Neural crest cell (in vitro differentiated cells): ENCODE results near the gene LRRC4B. TPM values are rescaled to one million over a fixed set of nuclear protein-coding genes. Genes with fewer than 3 reads are reported as not detected.

Experiments
- DNase-seq: peaks from one replicate; pipeline ENCODE4 v3.0.0; 2021; ENCODE audit warnings: low read depth, mixed read lengths, low spot score
- H3K27ac Mint-ChIP-seq: one replicate; pipeline ENCODE4 v1.8.0; 2021; ENCODE audit warnings: mild to moderate bottlenecking, mixed read lengths; ENCODE audit not compliant: unreplicated experiment
- H3K27me3 Mint-ChIP-seq: 2 replicates; pipeline ENCODE4 v1.8.0; 2021; ENCODE audit warnings: low read depth, mild to moderate bottlenecking, mixed read lengths
- H3K36me3 Mint-ChIP-seq: 2 replicates; pipeline ENCODE4 v1.8.0; 2021; ENCODE audit warnings: low read depth, mild to moderate bottlenecking, mixed read lengths
- H3K4me1 Mint-ChIP-seq: 2 replicates; pipeline ENCODE4 v1.8.0; 2021; ENCODE audit warnings: mixed read lengths
- H3K4me3 Mint-ChIP-seq: one replicate; pipeline ENCODE4 v1.8.0; 2021; ENCODE audit warnings: mild to moderate bottlenecking, mixed read lengths
- H3K9me3 Mint-ChIP-seq: 2 replicates; pipeline ENCODE4 v1.8.0; 2021; ENCODE audit warnings: mixed read lengths
- total RNA-seq: library from RNA; stranded (reverse); gene quantifications from 2 replicates; pipeline ENCODE4 v1.2.1, GENCODE V29; 2021
- TF ChIP-seq, protein P1 (sequence below): fragments of 200-600 bp; sonication (generic); conservative IDR thresholded peaks from 2 replicates; pipeline ENCODE4 v1.5.0; 2021; ENCODE audit warnings: antibody characterized with exemption, mild to moderate bottlenecking

LRRC4B gene
- total RNA-seq, 1 donor from 2014 or later, result 50.2 TPM

DNA sequence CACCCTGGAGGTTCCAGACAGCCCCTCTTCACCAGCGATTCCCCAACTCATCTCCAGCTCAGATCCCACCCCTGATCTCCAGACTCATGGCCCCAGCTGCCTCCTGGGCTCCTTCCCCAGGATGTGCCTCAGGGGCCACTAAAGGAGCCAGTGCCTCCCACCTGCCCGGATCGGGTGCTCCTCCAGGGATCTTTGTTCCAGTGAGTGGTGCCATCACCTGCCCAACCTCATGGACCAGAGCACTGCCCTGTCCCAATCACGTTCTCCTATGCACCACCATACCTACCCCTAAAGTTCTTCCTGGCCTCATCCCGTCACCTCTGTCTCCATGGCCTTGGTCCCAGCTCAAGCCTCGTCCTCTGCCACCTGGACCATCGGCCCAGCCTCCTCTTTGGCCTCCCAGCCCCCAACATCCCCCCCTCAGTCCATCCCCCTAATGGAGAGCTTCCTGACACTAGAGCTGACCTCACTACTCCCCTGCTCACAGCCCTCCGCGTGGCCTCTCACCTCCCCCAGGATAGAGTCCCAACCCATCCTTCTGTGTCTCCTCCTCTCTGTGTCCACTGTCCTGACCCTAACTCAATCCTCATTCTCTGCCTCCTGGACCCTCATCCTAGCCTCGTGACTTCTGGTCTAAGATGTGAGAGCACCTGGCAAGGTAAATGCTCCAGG, 82.8 kb downstream of the LRRC4B start:
- peaks cover 22% of the 10 kb centered on the region for H3K36me3 Mint-ChIP-seq
- peaks cover 33% of the 10 kb centered on the region for H3K4me1 Mint-ChIP-seq
- no peak overlapping the region for H3K27ac Mint-ChIP-seq
- DNase-seq, result no peak
- no peak overlapping the region for H3K4me3 Mint-ChIP-seq
- TF ChIP-seq, protein P1, sequence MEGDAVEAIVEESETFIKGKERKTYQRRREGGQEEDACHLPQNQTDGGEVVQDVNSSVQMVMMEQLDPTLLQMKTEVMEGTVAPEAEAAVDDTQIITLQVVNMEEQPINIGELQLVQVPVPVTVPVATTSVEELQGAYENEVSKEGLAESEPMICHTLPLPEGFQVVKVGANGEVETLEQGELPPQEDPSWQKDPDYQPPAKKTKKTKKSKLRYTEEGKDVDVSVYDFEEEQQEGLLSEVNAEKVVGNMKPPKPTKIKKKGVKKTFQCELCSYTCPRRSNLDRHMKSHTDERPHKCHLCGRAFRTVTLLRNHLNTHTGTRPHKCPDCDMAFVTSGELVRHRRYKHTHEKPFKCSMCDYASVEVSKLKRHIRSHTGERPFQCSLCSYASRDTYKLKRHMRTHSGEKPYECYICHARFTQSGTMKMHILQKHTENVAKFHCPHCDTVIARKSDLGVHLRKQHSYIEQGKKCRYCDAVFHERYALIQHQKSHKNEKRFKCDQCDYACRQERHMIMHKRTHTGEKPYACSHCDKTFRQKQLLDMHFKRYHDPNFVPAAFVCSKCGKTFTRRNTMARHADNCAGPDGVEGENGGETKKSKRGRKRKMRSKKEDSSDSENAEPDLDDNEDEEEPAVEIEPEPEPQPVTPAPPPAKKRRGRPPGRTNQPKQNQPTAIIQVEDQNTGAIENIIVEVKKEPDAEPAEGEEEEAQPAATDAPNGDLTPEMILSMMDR, result no peak
- H3K27me3 Mint-ChIP-seq, result peaks cover 37% of the 10 kb centered on the region
- H3K9me3 Mint-ChIP-seq, result peaks cover 6% of the 10 kb centered on the region

DNA sequence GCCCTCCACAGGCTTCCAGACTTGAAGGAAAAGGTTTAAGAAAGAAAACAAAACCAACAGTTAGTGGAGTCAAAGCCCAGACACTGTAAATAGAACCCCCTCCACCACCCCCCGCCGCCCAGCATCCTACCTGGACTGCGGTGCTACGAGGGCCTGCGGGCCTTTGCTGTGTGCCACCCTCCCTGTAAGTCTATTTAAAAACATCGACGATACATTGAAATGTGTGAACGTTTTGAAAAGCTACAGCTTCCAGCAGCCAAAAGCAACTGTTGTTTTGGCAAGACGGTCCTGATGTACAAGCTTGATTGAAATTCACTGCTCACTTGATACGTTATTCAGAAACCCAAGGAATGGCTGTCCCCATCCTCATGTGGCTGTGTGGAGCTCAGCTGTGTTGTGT, 85.3 kb downstream of the LRRC4B start:
- DNase-seq, result no peak
- Mint-ChIP-seq H3K9me3 (peaks cover 6% of the 10 kb centered on the region), H3K4me3 (no peak overlapping the region), H3K4me1 (peaks cover 10% of the 10 kb centered on the region), H3K36me3 (peaks cover 31% of the 10 kb centered on the region), H3K27ac (no peak overlapping the region), H3K27me3 (peaks cover 13% of the 10 kb centered on the region)
- TF ChIP-seq, protein P1, result no peak

DNA sequence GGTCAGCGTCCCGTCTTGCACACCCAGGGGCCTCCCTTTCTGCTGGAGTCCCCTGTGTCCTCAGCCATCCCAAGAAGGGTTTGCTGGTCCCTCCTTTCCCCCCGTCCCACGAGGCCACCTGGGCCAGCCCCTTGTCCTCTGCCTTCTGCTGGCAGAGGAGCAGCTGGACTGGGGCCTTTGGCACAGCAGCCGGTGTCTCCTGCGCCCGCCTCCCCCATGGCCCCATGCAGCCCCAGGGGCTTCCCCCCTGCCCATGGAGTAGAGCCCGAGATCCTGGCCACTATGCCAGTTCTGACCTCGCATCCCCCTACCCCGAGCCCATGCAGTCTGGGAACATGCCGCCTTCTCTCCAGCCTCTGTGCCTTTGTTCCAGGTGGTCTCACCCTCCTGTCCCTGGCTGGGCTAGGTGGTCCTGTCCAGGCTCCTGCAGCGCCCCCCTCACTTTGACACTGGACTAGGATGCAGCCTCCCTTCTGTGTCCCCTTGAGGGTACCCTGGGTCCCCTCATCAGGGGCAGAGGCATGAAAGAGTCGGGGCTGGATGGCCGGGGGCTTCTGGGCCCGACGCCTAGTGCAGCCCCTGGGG, 85.9 kb downstream of the LRRC4B start:
- H3K9me3 Mint-ChIP-seq, result peaks cover 8% of the 10 kb centered on the region
- H3K36me3 Mint-ChIP-seq, result peaks cover 36% of the 10 kb centered on the region
- H3K27me3 Mint-ChIP-seq, result peaks cover 8% of the 10 kb centered on the region
- H3K4me3 Mint-ChIP-seq, result no peak overlapping the region
- no peak for DNase-seq
- TF ChIP-seq, protein P1, result no peak
- H3K27ac Mint-ChIP-seq, result no peak overlapping the region
- peaks cover 11% of the 10 kb centered on the region for H3K4me1 Mint-ChIP-seq

DNA sequence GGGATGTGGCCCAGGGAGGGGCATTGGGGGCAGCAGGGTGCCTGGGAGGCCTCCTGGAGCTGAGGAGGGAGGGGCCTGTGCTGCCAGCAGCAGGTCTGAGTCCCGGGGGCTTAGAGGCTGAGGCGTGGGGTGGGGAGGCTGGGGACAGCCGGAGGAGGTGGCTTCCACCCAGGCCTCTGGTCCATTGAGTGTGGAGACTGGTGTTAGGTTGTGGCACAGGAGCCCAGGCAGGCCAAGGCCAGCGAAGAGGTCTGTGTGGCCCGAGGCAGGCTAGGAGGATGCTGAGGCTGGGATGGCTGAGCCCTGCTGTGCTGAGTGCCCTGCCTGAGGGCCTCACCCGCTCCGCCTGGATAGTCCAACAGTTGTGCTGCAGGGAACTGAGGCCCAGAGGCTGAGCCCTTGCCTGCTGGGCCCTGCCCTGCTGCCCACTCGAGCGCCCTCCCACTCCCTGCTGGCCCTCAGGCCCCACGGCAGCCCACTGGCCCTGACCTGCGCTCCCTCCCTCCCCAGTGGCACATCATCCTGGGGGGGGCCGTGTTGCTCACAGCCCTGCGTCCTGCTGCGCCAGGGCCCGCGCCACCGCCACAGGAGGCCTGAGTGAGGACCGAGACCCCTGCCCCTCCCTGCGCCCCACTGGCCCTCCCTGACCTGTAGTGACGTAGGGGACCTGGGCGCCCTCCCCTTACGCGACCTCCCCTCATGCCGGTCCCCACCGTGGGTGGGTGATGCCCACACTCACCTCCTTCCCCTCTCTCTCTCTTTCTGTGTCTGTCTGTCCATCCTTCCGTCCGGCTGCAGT, 86.7 kb downstream of the LRRC4B start:
- Mint-ChIP-seq H3K4me1 (peaks cover 13% of the 10 kb centered on the region), H3K27me3 (peaks cover 2% of the 10 kb centered on the region), H3K4me3 (peak overlapping the region; percentile 6), H3K27ac (no peak overlapping the region), H3K9me3 (peaks cover 5% of the 10 kb centered on the region), H3K36me3 (peaks cover 37% of the 10 kb centered on the region)
- no peak for DNase-seq
- TF ChIP-seq, protein P1, result no peak

DNA sequence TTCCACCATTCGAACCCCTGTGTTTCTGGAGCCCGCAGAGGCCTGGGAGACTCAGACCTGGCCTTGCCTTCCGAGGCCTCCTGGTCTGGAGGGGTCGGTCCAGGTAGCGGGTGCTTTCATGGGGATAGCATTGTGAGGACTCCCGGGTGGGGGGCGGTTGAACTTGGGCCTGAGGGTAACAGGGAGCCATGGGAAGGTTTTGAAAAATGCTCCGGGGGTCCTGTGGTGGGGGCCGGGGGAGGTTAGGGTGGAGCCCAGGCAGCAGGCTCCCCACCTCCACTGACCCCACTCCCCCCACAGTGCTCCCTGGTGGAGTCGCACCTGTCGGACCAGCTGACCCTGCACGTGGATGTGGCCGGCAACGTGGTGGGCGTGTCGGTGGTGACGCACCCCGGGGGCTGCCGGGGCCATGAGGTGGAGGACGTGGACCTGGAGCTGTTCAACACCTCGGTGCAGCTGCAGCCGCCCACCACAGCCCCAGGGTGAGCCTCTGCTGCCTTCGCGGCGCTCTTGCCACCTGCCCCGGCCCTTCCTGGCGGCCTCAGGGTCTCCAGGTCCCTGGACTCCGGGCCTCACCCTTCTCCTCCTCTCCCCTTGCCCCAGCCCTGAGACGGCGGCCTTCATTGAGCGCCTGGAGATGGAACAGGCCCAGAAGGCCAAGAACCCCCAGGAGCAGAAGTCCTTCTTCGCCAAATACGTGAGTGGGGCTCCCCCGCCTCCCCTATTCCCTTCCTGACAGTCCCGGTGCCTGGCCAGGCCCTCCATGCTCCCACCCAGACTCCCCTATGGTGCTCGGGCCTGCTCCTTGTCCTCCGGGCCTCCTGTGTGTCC, 87.7 kb downstream of the LRRC4B start:
- Mint-ChIP-seq H3K4me1 (peaks cover 14% of the 10 kb centered on the region), H3K27me3 (peaks cover 6% of the 10 kb centered on the region), H3K27ac (no peak overlapping the region), H3K4me3 (no peak overlapping the region), H3K36me3 (peaks cover 32% of the 10 kb centered on the region), H3K9me3 (peaks cover 3% of the 10 kb centered on the region)
- DNase-seq, result no peak
- TF ChIP-seq, protein P1, result no peak
